Lower leg skin (tissue), 3 donors: ENCODE data around the gene BEX3.

ENCODE experiments used
- POLR2A ChIP-seq, 2 donors: fragments of 450-650 bp; IDR thresholded peaks; one replicate each; pipeline ENCODE4 v1.6.1; 2016 to 2017; ENCODE audit warnings: antibody characterized with exemption in 2 of 2, mild to moderate bottlenecking in 1 of 2, moderate library complexity in 1 of 2
- TF ChIP-seq, protein P1 (sequence below), 3 donors: fragments of 450-650 bp; IDR thresholded peaks; one replicate each; pipeline ENCODE4 v1.5.1; 2016; ENCODE audit warnings: antibody characterized with exemption in 3 of 3, mild to moderate bottlenecking in 3 of 3, moderate library complexity in 2 of 3

- TF ChIP-seq, protein P1, sequence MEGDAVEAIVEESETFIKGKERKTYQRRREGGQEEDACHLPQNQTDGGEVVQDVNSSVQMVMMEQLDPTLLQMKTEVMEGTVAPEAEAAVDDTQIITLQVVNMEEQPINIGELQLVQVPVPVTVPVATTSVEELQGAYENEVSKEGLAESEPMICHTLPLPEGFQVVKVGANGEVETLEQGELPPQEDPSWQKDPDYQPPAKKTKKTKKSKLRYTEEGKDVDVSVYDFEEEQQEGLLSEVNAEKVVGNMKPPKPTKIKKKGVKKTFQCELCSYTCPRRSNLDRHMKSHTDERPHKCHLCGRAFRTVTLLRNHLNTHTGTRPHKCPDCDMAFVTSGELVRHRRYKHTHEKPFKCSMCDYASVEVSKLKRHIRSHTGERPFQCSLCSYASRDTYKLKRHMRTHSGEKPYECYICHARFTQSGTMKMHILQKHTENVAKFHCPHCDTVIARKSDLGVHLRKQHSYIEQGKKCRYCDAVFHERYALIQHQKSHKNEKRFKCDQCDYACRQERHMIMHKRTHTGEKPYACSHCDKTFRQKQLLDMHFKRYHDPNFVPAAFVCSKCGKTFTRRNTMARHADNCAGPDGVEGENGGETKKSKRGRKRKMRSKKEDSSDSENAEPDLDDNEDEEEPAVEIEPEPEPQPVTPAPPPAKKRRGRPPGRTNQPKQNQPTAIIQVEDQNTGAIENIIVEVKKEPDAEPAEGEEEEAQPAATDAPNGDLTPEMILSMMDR (IDR thresholded peaks at IDR 0.05): no peak
- TF ChIP-seq POLR2A (IDR thresholded peaks at IDR 0.05): no peak
Observed at GRCh38 chrX:103415068-103415467, 38.7 kb downstream of the BEX3 start.
